Lung (tissue), 12 donors: Measurements from ENCODE around the gene THSD7B. TPM values are rescaled to one million over a fixed set of nuclear protein-coding genes. Genes with fewer than 3 reads are reported as not detected.

ENCODE experiments used
- ATAC-seq: fragments of 200-7000 bp; cut with Tn5 transposase; one replicate; pipeline ENCODE4 v1.9.1; 2020; ENCODE audit warnings: moderate number of reproducible peaks; ENCODE audit not compliant: insufficient read depth, low FRiP score
- DNase-seq, 3 donors: peaks; one replicate each; pipeline ENCODE4 v3.0.0-alpha.2; 2013 to 2017
- H3K27ac ChIP-seq, 2 donors: one replicate each; pipeline ENCODE4 v1.5.1; 2013; ENCODE audit warnings: mild to moderate bottlenecking in 2 of 2, moderate library complexity in 2 of 2, control low read depth in 1 of 2, inconsistent platforms in 1 of 2, low read depth in 1 of 2, low read length in 1 of 2
- H3K27me3 ChIP-seq, 3 donors: one replicate each; pipeline ENCODE4 v1.5.1; 2013; ENCODE audit warnings: low read length in 2 of 3; ENCODE audit not compliant: control insufficient read depth in 3 of 3, insufficient read depth in 3 of 3
- H3K36me3 ChIP-seq, 4 donors: one replicate each; pipeline ENCODE4 v1.5.1; 2013; ENCODE audit warnings: low read length in 4 of 4, mild to moderate bottlenecking in 1 of 4, moderate library complexity in 1 of 4; ENCODE audit not compliant: control insufficient read depth in 4 of 4, insufficient read depth in 4 of 4
- H3K4me1 ChIP-seq, 5 donors: one replicate each; pipeline ENCODE4 v1.5.1; 2013; ENCODE audit warnings: low read length in 5 of 5, mild to moderate bottlenecking in 2 of 5, moderate library complexity in 1 of 5; ENCODE audit not compliant: control insufficient read depth in 5 of 5, insufficient read depth in 5 of 5
- H3K4me3 ChIP-seq: one replicate; pipeline ENCODE4 v1.5.1; 2013; ENCODE audit warnings: mild to moderate bottlenecking, control low read depth, moderate library complexity
- H3K9ac ChIP-seq, 2 donors: one replicate each; pipeline ENCODE4 v1.5.1; 2013; ENCODE audit warnings: low read length in 2 of 2, control low read depth in 1 of 2; ENCODE audit not compliant: insufficient read depth in 1 of 2
- H3K9me3 ChIP-seq, 4 donors: one replicate each; pipeline ENCODE4 v1.5.1; 2013; ENCODE audit warnings: low read length in 3 of 4, mild to moderate bottlenecking in 1 of 4, moderate library complexity in 1 of 4; ENCODE audit not compliant: control insufficient read depth in 4 of 4, insufficient read depth in 3 of 4
- whole genome bisulfite sequencing, 2 donors: extraction: QIAGEN DNeasy Blood & Tissue Kit; methylation state at CpG; one replicate each; pipeline ENCODE4 v1.1.7; 2013; 5-methylcytosine and 5-hydroxymethylcytosine counted together
- polyA plus RNA-seq, 2 donors: library from polyadenylated mRNA; stranded (reverse); fragments of 200-250 nt; gene quantifications; one replicate each; pipeline ENCODE4 v1.2.1, GENCODE V29; 2013
- total RNA-seq, 2 donors: library from RNA; depleted of rRNA in 1 of 2; stranded (reverse); fragments of >200 nt in 1 of 2; gene quantifications; one replicate each; pipeline ENCODE4 v1.2.1, GENCODE V29; 2014 to 2021
- TF ChIP-seq, protein P1 (sequence below): IDR thresholded peaks from 2 replicates; pipeline ENCODE4 v1.5.1; 2012; ENCODE audit warnings: mild to moderate bottlenecking; ENCODE audit errors: control extremely low read depth, extremely low read depth
- donor health status: control.
- donor health status: control.
- donor health status: Bipolar disorder and iron deficiency.
- donor health status: healthy.
- donor health status: DM: yes; HTN: yes; CAD: no.

Gene THSD7B
- total and polyA plus RNA-seq, 4 donors: 0.03 to 8.2 (median 0.14) TPM

DNA sequence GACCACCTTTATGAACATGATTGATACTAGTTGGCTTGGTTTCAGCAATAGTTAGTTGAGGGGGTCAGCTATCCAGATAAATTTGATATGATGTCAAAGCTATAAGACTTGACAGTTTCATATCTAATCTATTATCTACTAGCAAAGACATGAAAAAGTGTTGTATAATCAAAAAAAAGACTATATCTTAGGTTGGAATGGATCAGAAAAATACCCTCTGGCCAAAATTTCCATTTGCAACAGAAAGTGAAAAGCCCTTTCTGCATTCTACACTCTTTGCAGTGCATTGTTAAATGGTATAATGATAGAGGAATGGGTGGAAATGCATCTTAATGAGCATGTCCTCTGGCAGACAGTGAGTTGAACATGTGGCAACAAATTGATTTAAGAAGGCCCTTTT lies 242.6 kb downstream of the THSD7B start:
- DNase-seq: no peak
- Histone ChIP-seq H3K9me3 (no peaks in the 10 kb centered on the region), H3K9ac (no peak overlapping the region), H3K4me1 (peaks cover 0 to 4% (median 0%) of the 10 kb centered on the region in 5 donors), H3K27ac (no peak overlapping the region), H3K27me3 (no peaks in the 10 kb centered on the region), H3K36me3 (no peaks in the 10 kb centered on the region), H3K4me3 (no peak overlapping the region)
- no peak for ATAC-seq
- TF ChIP-seq, protein P1, sequence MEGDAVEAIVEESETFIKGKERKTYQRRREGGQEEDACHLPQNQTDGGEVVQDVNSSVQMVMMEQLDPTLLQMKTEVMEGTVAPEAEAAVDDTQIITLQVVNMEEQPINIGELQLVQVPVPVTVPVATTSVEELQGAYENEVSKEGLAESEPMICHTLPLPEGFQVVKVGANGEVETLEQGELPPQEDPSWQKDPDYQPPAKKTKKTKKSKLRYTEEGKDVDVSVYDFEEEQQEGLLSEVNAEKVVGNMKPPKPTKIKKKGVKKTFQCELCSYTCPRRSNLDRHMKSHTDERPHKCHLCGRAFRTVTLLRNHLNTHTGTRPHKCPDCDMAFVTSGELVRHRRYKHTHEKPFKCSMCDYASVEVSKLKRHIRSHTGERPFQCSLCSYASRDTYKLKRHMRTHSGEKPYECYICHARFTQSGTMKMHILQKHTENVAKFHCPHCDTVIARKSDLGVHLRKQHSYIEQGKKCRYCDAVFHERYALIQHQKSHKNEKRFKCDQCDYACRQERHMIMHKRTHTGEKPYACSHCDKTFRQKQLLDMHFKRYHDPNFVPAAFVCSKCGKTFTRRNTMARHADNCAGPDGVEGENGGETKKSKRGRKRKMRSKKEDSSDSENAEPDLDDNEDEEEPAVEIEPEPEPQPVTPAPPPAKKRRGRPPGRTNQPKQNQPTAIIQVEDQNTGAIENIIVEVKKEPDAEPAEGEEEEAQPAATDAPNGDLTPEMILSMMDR: no peak

DNA sequence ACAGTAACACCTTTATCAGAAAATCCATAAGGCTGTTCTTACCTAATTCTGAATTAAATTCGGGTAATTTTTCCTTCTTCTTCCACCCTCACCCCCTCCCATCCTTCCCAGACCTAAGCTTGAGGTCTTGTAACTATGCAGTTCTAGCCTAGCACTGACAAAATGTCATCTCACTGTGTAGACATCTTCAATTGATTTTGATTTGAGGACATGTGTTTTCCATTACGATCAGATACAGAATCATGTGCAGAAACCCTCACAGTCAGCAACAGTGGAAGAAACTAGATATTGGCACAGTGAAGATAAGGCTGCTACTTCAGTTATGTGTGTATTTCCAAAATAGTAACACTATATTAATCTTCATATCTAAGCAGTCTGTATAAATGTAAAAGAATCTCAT lies 244.6 kb downstream of the THSD7B start:
- H3K9me3 ChIP-seq: no peaks in the 10 kb centered on the region
- H3K9ac ChIP-seq: no peak overlapping the region
- no peaks in the 10 kb centered on the region for H3K36me3 ChIP-seq
- no peak for ATAC-seq
- H3K4me3 ChIP-seq: no peak overlapping the region
- H3K4me1 ChIP-seq: no peaks in the 10 kb centered on the region
- WGBS, 2 donors: 78 to 88% methylated on average over 2 of the region's 2 CpGs
- no peaks in the 10 kb centered on the region for H3K27me3 ChIP-seq
- TF ChIP-seq, protein P1: no peak
- H3K27ac ChIP-seq: no peak overlapping the region
- no peak for DNase-seq

DNA sequence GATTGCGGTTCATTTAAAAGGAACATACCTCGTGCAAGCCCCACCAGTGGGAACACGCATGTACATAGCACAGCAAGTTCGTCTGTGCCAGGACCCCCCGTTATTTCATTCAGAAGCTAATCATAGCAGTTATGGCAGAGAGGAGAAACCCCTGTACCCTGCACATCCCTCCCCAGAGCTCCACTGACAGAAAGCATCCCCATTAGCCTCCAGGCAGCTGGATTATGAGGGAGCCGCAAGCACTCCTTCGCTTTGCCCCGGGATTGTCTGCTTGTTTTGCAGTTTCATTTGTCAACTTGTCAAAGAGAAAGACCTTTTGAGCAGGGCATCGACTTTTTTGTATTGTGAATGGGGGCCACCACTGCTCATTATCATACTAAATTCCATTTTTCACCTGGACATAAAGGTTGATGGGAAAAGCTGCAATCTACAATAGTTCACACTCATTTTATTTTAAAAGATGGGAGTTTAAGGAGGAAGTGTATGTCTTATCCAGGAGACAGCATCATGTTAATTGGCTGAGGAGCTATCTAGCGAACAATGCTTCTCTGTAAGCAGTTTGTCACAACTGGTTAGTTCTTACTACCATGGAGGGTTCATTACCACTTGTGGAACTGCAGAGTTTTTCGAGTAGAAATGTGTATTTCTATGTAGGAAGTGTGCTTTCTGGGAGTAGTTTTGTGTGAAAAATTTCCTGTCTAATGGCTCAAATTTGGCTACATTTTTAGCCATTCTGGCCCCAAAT lies 255.3 kb downstream of the THSD7B start:
- Histone ChIP-seq H3K4me3 (no peak overlapping the region), H3K27ac (no peak overlapping the region), H3K27me3 (no peaks in the 10 kb centered on the region), H3K4me1 (no peaks in the 10 kb centered on the region), H3K36me3 (no peaks in the 10 kb centered on the region), H3K9me3 (no peaks in the 10 kb centered on the region), H3K9ac (no peak overlapping the region)
- no peak for DNase-seq
- TF ChIP-seq, protein P1: no peak
- ATAC-seq: no peak
- 79 to 86% methylated on average over 11 of the region's 11 CpGs for WGBS, 2 donors

DNA sequence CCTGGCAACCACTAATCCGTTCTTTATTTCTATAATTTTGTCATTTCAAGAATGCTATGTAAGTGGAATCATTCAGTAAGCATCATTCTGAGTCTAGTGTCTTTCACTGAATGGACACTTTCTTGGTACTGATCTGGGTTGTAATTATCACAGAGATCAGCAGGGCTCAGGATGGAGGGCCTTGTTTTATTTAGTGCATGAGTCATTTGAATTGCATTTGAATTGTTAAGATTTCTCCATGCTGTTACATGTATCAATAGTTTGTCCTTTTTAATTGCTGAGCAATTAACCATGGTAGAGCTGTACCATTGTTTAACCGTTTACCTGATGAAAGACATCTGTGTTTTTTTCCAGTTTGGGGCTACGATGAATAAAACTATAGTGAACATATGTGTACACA lies 256.4 kb downstream of the THSD7B start:
- no peak for DNase-seq
- TF ChIP-seq, protein P1: no peak
- ATAC-seq: no peak
- H3K27me3 ChIP-seq: no peaks in the 10 kb centered on the region
- H3K27ac ChIP-seq: no peak overlapping the region
- no peaks in the 10 kb centered on the region for H3K4me1 ChIP-seq
- H3K4me3 ChIP-seq: no peak overlapping the region
- H3K9me3 ChIP-seq: no peaks in the 10 kb centered on the region
- 86 to 91% methylated on average over 3 of the region's 3 CpGs for WGBS, 2 donors
- H3K9ac ChIP-seq: no peak overlapping the region
- H3K36me3 ChIP-seq: no peaks in the 10 kb centered on the region
